Right lobe of liver (tissue), 6 donors: Measurements from ENCODE around the gene RABGAP1. TPM values are rescaled to one million over a fixed set of nuclear protein-coding genes. Genes with fewer than 3 reads are reported as not detected.

Experiments used
- ATAC-seq, 4 donors: fragments of 200-7000 bp; cut with Tn5 transposase; one replicate each; pipeline ENCODE4 v1.9.1; 2020; ENCODE audit warnings: mild to moderate bottlenecking in 4 of 4, moderate library complexity in 4 of 4
- DNase-seq, 3 donors: peaks; one replicate each; pipeline ENCODE4 v3.0.0-alpha.2; 2020
- H3K27ac ChIP-seq, 3 donors: fragments of 200-600 bp; one replicate each; pipeline ENCODE4 v1.8.0; 2022
- H3K27me3 ChIP-seq, 2 donors: fragments of 200-600 bp; one replicate each; pipeline ENCODE4 v1.8.0; 2022
- H3K36me3 ChIP-seq, 4 donors: fragments of 200-600 bp; sonication (generic) in 1 of 4; one replicate each; pipeline versions ENCODE4 v1.5.1 to v1.8.0; 2017 to 2022; ENCODE audit warnings: control low read depth in 1 of 4
- H3K4me1 ChIP-seq, 4 donors: fragments of 200-600 bp; sonication (generic) in 1 of 4; one replicate each; pipeline versions ENCODE4 v1.5.1 to v1.8.0; 2017 to 2022; ENCODE audit warnings: control low read depth in 1 of 4
- H3K4me3 ChIP-seq, 3 donors: fragments of 200-600 bp; one replicate each; pipeline ENCODE4 v1.8.0; 2022
- H3K9me3 ChIP-seq, 4 donors: fragments of 200-600 bp; sonication (generic) in 1 of 4; one replicate each; pipeline versions ENCODE4 v1.5.1 to v1.8.0; 2017 to 2022; ENCODE audit warnings: control low read depth in 1 of 4
- CTCF ChIP-seq, 4 donors: fragments of 200-600 bp in 3 of 4; fragments of 450-650 bp in 1 of 4; IDR thresholded peaks; one replicate each; pipeline versions ENCODE4 v1.5.1 to v1.8.0; 2016 to 2022; ENCODE audit warnings: antibody characterized with exemption in 4 of 4, mild to moderate bottlenecking in 2 of 4
- POLR2A ChIP-seq: fragments of 450-650 bp; IDR thresholded peaks from one replicate; pipeline ENCODE4 v1.6.1; 2017; ENCODE audit warnings: antibody characterized with exemption, mild to moderate bottlenecking
- WGBS: methylation state at CpG from one replicate; pipeline ENCODE4 v1.1.6; 2018; ENCODE audit warnings: low coverage, low lambda C conversion rate; ENCODE audit not compliant: insufficient coverage; ENCODE audit errors: missing lambda C conversion rate; 5-methylcytosine and 5-hydroxymethylcytosine counted together
- intact Hi-C, 2 donors: fragments of 100-400 bp; cut with DNase I; formaldehyde crosslinking; loops; one replicate each; pipeline versions ENCODE4 v1.11.2 to v1.14.1; 2022
- total RNA-seq, 6 experiments: library from RNA; depleted of rRNA in 2 of 6; stranded (reverse); fragments of >200 nt in 2 of 6; fragmentation: NEBNext Ultra II Directional in 3 of 6; extraction: Animal tissue kit (Norgen Biotek cat#: 25700) in 3 of 6; gene quantifications; one replicate each; pipeline versions ENCODE4 v1.1.0 to v1.2.4, GENCODE V29; 2016 to 2023
- donor health status: DM: no; HTN: yes; CAD: no.
- donor health status: DM: no; HTN: no; CAD: no.
- donor health status: DM: no; HTN: no; CAD: no.
- donor health status: DM: no; HTN: yes; CAD: no.
- donor health status: DM: no; HTN: yes; CAD: no.

Gene RABGAP1
- total RNA-seq, 6 experiments from 2014 or later, result 11.4 to 15.4 (median 13.5) TPM

GRCh38 chr9:123063896-123064295 is 123.1 kb downstream of the RABGAP1 start:
- no peak overlapping the region for H3K4me3 ChIP-seq
- TF ChIP-seq POLR2A (no peak), CTCF (IDR thresholded peaks at IDR 0.05) (no peak)
- H3K27me3 ChIP-seq, result no peaks in the 10 kb centered on the region
- intact Hi-C loops, result no loop called here
- peaks cover 0 to 19% (median 11%) of the 10 kb centered on the region in 4 donors for H3K36me3 ChIP-seq
- ATAC-seq, result no peak
- no peaks in the 10 kb centered on the region for H3K9me3 ChIP-seq
- no peak overlapping the region for H3K27ac ChIP-seq
- no peak for DNase-seq
- no peaks in the 10 kb centered on the region for H3K4me1 ChIP-seq
- 94% methylated on average over 11 of the region's 11 CpGs for WGBS

- ATAC-seq (no peak), DNase-seq (no peak)
- Histone ChIP-seq H3K4me1 (no peaks in the 10 kb centered on the region), H3K4me3 (no peak overlapping the region), H3K27ac (no peak overlapping the region), H3K36me3 (peaks cover 0 to 19% (median 11%) of the 10 kb centered on the region in 4 donors), H3K27me3 (no peaks in the 10 kb centered on the region), H3K9me3 (no peaks in the 10 kb centered on the region)
- WGBS, result 64% methylated on average over 2 of the region's 2 CpGs
- intact Hi-C loops, result no loop called here
- TF ChIP-seq POLR2A (no peak), CTCF (IDR thresholded peaks at IDR 0.05) (no peak)
Observed at GRCh38 chr9:123064716-123065115, 123.9 kb downstream of the RABGAP1 start.

- H3K4me1 ChIP-seq, result no peaks in the 10 kb centered on the region
- H3K27ac ChIP-seq, result no peak overlapping the region
- TF ChIP-seq CTCF (IDR thresholded peaks at IDR 0.05) (no peak), POLR2A (no peak)
- intact Hi-C loops, result no loop called here
- ATAC-seq (no peak), DNase-seq (no peak)
- no peak overlapping the region for H3K4me3 ChIP-seq
- no peaks in the 10 kb centered on the region for H3K27me3 ChIP-seq
- peaks cover 0 to 22% (median 11%) of the 10 kb centered on the region in 4 donors for H3K36me3 ChIP-seq
- 100% methylated on average over 2 of the region's 2 CpGs for WGBS
- H3K9me3 ChIP-seq, result no peaks in the 10 kb centered on the region
Observed at GRCh38 chr9:123065196-123065595, 124.4 kb downstream of the RABGAP1 start.

GRCh38 chr9:123067136-123067535 is 126.3 kb downstream of the RABGAP1 start:
- TF ChIP-seq POLR2A (no peak), CTCF (IDR thresholded peaks at IDR 0.05) (no peak)
- intact Hi-C loops, result no loop called here

GRCh38 chr9:123069010-123069481 is 128.2 kb downstream of the RABGAP1 start:
- WGBS, result 95% methylated on average over 3 of the region's 3 CpGs
- no peak overlapping the region for H3K4me3 ChIP-seq
- intact Hi-C loops, result no loop called here
- no peaks in the 10 kb centered on the region for H3K9me3 ChIP-seq
- H3K27me3 ChIP-seq, result no peaks in the 10 kb centered on the region
- H3K36me3 ChIP-seq, result peaks cover 0 to 26% (median 14%) of the 10 kb centered on the region in 4 donors
- DNase-seq (no peak), ATAC-seq (no peak)
- no peaks in the 10 kb centered on the region for H3K4me1 ChIP-seq
- H3K27ac ChIP-seq, result no peak overlapping the region
- TF ChIP-seq POLR2A, result no peak
- no peak for TF ChIP-seq CTCF (IDR thresholded peaks at IDR 0.05)

More at GRCh38 chr9:123067136-123067535, 126.3 kb downstream of the RABGAP1 start:
- Histone ChIP-seq H3K9me3 (no peaks in the 10 kb centered on the region), H3K4me3 (no peak overlapping the region), H3K27me3 (no peaks in the 10 kb centered on the region), H3K27ac (no peak overlapping the region), H3K4me1 (no peaks in the 10 kb centered on the region), H3K36me3 (peaks cover 0 to 26% (median 14%) of the 10 kb centered on the region in 4 donors)
- 40% methylated on average over 1 of the region's 1 CpG for WGBS
- DNase-seq (no peak), ATAC-seq (no peak)
